DOHH2 (cell line): ENCODE data around the gene UNKL.

ENCODE experiments used
- H3F3A ChIP-seq: fragments of 200-600 bp; sonication (generic), shearing (Covaris generic); 2 replicates; pipeline ENCODE4 v1.6.0; 2016; ENCODE audit warnings: antibody characterized with exemption, mild to moderate bottlenecking; ENCODE audit not compliant: control insufficient read depth, insufficient read depth
- H3K27ac ChIP-seq: fragments of 200-600 bp; sonication (generic); 2 replicates; pipeline ENCODE4 v1.5.1; 2014; ENCODE audit warnings: low read depth, mild to moderate bottlenecking, low read length, moderate library complexity
- H3K27me3 ChIP-seq: fragments of 200-600 bp; sonication (generic); 2 replicates; pipeline ENCODE4 v1.6.1; 2014; ENCODE audit warnings: mild to moderate bottlenecking, low read length, mixed read lengths; ENCODE audit not compliant: control insufficient read depth
- H3K36me3 ChIP-seq: fragments of 200-600 bp; sonication (generic); 2 replicates; pipeline ENCODE4 v1.6.1; 2014; ENCODE audit warnings: mild to moderate bottlenecking, low read length, moderate library complexity, mixed read lengths; ENCODE audit not compliant: control insufficient read depth
- H3K4me1 ChIP-seq: fragments of 200-600 bp; sonication (generic); 2 replicates; pipeline ENCODE4 v1.6.1; 2014; ENCODE audit warnings: mild to moderate bottlenecking, low read length, mixed read lengths; ENCODE audit not compliant: control insufficient read depth
- H3K4me2 ChIP-seq: fragments of 200-600 bp; sonication (generic); 2 replicates; pipeline ENCODE4 v1.6.0; 2014; ENCODE audit warnings: mild to moderate bottlenecking, low read length, moderate library complexity
- H3K4me3 ChIP-seq: fragments of 200-600 bp; sonication (generic); 2 replicates; pipeline ENCODE4 v1.5.1; 2014; ENCODE audit warnings: mild to moderate bottlenecking, low read length, mixed read lengths
- H3K79me2 ChIP-seq: fragments of 200-600 bp; sonication (generic); 2 replicates; pipeline ENCODE4 v1.6.1; 2014; ENCODE audit warnings: mild to moderate bottlenecking, low read length, mixed read lengths; ENCODE audit not compliant: control insufficient read depth
- H3K9me2 ChIP-seq: fragments of 200-600 bp; sonication (generic); replicated peaks from 2 replicates; pipeline ENCODE4 v1.6.1; 2014; ENCODE audit warnings: mild to moderate bottlenecking, low read length, mixed read lengths; ENCODE audit not compliant: control insufficient read depth
- H3K9me3 ChIP-seq: fragments of 200-600 bp; sonication (generic); 2 replicates; pipeline ENCODE4 v1.6.1; 2014; ENCODE audit warnings: antibody characterized with exemption, low read length, mixed read lengths; ENCODE audit not compliant: control insufficient read depth, insufficient read depth
- H4K20me1 ChIP-seq: fragments of 200-600 bp; sonication (generic); 2 replicates; pipeline ENCODE4 v1.6.0; 2014; ENCODE audit warnings: low read depth, mild to moderate bottlenecking, antibody characterized with exemption, low read length, moderate library complexity; ENCODE audit not compliant: control insufficient read depth, insufficient read depth
- CTCF ChIP-seq: fragments of 200-600 bp; sonication (generic); IDR thresholded peaks from one replicate; pipeline ENCODE4 v1.5.1; 2014; ENCODE audit warnings: antibody characterized with exemption, mild to moderate bottlenecking, low read depth, low read length; ENCODE audit not compliant: poor library complexity, severe bottlenecking
- EZH2phosphoT487 ChIP-seq: fragments of 200-600 bp; sonication (generic); IDR thresholded peaks from 2 replicates; pipeline ENCODE4 v1.6.1; 2017; ENCODE audit warnings: borderline replicate concordance, mild to moderate bottlenecking, antibody characterized with exemption, low read length, moderate library complexity, mixed read lengths

The UNKL gene

GRCh38 chr16:1437606-1438005, 23.1 kb upstream of the UNKL start:
- no peak for TF ChIP-seq CTCF
- no peak for TF ChIP-seq EZH2phosphoT487
- Histone ChIP-seq H3K36me3 (no peaks in the 10 kb centered on the region), H3K79me2 (no peaks in the 10 kb centered on the region), H3K4me2 (no peak overlapping the region), H3F3A (no peaks in the 10 kb centered on the region), H3K27ac (no peak overlapping the region), H3K4me3 (no peak overlapping the region), H3K9me3 (no peaks in the 10 kb centered on the region), H3K4me1 (no peaks in the 10 kb centered on the region), H4K20me1 (no peaks in the 10 kb centered on the region), H3K27me3 (no peaks in the 10 kb centered on the region), H3K9me2 (no peaks in the 10 kb centered on the region)

GRCh38 chr16:1436731-1437355, 22.3 kb upstream of the UNKL start:
- H4K20me1 ChIP-seq, result no peaks in the 10 kb centered on the region
- no peaks in the 10 kb centered on the region for H3K9me2 ChIP-seq
- H3K4me3 ChIP-seq, result no peak overlapping the region
- H3K27ac ChIP-seq, result no peak overlapping the region
- no peaks in the 10 kb centered on the region for H3K79me2 ChIP-seq
- no peaks in the 10 kb centered on the region for H3K27me3 ChIP-seq
- no peak overlapping the region for H3K4me2 ChIP-seq
- TF ChIP-seq CTCF (no peak), EZH2phosphoT487 (no peak)
- no peaks in the 10 kb centered on the region for H3K4me1 ChIP-seq
- H3F3A ChIP-seq, result no peaks in the 10 kb centered on the region
- H3K9me3 ChIP-seq, result no peaks in the 10 kb centered on the region
- no peaks in the 10 kb centered on the region for H3K36me3 ChIP-seq

- Histone ChIP-seq H3K27me3 (no peaks in the 10 kb centered on the region), H3K9me3 (no peaks in the 10 kb centered on the region), H3K27ac (no peak overlapping the region), H3K9me2 (no peaks in the 10 kb centered on the region), H3F3A (no peaks in the 10 kb centered on the region), H3K36me3 (no peaks in the 10 kb centered on the region), H3K4me3 (no peak overlapping the region), H4K20me1 (no peaks in the 10 kb centered on the region), H3K4me1 (no peaks in the 10 kb centered on the region), H3K4me2 (no peak overlapping the region), H3K79me2 (no peaks in the 10 kb centered on the region)
- TF ChIP-seq CTCF, result no peak
Measured at GRCh38 chr16:1435921-1436697, 21.6 kb upstream of the UNKL start.
